HG03066 (cell line): ENCODE data around the gene HOXB5.

ENCODE experiments used
- ATAC-seq: cut with Tn5 transposase; IDR thresholded peaks from one replicate; pipeline ENCODE4 v1.9.1; 2021; ENCODE audit warnings: low read depth; ENCODE audit not compliant: unreplicated experiment

HOXB5 gene

DNA sequence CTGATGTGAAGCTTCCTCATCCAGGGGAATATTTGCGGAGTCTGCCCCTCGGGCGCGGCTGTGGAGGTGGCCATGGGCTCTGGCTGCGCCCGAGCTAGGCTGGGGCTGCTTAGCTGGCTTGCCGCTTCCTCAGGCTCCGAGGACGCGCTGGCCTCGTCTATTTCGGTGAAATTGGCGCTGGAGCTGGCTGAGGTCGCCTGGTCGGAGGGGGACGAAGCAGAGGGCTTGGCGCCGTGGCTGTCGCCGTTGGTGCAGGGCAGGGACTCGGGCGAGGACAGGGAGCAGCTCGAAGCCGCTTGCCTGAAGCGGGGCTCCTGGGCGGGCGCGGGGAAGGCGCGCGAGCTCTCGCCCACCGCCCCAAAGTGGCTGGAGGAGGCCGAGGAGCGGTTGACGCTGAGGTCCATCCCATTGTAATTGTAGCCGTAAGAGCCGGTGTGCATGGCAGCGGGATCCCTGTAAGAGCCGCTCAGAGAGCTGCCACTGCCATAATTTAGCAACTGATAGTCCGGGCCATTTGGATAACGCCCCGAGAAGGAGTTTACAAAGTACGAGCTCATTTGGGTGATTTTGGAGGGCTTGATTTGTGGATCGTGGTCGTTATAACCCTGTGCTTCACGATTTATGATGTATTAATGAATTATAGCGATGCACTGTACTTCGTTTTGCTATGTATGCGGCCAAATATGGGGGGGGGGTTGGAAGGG, at the start of gene HOXB5:
HOXB5 (minus strand) TSS at position 654 of the 704 bp plus-strand sequence; CDS start at position 557, 97 bp downstream.
- ATAC-seq = no peak

DNA sequence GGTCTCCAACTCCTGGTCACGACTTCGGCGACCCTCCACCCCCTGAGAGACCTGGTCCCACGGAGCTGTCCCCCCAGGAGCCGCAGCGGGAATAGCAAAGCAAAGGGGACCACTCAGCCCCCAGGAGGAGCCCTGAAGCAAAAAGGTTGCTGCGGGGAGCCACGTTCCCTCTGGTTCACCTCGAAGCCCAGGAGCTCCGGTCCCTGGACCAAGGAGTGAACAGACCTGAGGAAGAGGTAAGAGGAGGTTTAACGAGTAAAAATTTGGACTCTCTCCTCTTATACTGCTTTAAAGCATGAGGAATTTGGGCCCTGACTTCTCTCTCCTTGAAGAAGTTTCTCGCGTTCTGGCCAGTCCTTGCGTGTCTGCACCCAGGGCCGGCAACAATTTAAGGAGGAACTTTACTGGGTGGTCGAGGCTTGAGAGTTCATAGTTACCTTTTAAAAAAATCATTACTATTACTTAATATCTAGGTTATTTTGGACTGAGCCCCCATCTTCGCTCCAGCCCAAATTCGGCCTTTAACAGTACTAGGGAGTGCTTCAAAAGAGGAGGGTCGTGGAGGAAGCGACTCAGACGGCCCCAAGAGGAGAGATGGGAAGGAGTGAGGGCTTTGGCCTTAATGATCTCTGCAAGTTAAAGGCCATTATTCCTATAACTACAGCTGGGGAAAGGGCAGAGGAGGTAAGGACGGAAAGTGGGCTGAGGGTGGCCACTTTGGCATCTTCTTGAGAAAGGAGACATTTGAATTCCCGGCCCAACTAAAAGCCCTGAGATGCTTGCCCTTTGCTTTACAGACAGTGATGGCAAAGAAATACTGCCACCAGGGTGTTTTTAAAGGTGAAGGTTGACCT, 49.5 kb upstream of the HOXB5 start:
- ATAC-seq = no peak

DNA sequence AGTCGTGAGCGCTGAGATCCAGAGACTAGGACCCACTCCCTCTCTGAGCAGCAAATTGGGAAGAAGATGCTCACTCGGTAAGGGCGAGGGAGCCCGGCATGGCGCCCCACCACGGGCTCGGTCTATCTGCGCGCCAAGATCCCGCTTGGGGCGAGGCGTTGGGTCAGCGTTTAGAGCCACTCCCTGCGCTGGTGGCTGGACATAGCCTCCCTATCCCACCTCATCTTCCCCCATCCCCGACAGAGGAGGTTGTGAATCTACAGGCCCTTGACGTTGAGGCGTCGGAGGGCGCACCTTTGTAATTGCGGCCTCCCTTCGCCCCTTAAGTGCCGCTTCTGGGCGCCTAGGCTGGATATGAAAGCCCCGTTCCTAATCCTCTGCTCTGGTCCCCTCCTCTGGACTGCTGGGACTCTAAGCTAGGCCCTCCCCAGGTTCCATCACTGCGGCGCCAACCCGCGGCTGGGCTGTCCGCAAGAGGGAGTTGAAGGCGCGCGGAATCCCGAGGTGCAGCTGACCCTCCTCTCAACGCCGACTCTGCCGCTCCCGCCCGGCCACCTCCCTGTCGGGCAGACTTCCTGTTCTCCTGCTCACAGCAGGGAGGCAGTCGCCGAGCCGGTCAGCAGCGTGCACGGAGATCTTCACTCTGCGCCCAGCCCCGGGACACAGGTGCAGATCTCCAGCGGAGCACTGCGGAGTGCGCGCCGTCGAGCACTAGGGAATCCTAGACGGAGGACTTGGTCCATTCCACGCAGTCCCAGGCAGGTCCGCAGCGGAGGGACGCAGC, 48.7 kb upstream of the HOXB5 start:
- no peak for ATAC-seq

DNA sequence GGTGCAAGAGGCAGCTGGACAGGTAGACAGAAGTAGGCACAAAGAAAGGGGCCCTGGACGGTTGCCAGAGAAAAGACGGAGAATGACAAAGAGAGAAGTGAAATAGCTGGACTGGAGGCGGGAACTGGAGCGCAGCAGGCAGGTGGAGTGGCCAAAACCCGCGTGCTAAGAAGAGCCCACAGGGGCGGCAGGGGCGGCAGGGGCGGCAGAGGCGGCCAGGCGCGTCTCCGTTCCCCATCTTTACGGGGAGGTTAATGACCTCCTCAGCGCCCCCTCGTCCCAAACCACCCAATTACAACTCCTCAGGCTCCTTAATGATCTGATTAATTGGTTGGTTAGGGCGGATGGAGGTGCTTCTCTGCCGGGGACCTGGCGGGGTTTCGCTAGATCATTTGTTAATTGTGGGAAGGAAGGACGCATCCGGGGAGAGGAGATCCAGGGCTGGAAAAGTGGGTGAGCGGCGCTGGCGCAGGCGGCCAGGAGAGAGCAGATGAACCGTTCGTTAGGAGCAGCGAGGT, 48.0 kb upstream of the HOXB5 start:
- no peak for ATAC-seq

DNA sequence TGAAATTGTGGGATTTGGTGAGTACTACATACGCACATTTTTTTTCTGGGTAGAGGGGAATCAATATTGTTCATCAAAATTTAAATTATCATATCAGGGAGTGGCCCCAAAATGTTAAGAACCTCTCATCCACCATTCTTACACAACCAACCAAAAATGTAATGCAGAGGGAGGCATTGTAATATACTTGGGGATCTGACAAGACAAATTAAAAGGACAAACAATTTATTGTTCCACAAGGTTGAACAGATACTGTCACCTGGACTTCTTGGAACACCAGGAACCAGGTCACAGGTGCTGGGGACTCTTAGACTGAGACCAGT, 47.2 kb upstream of the HOXB5 start:
- no peak for ATAC-seq

DNA sequence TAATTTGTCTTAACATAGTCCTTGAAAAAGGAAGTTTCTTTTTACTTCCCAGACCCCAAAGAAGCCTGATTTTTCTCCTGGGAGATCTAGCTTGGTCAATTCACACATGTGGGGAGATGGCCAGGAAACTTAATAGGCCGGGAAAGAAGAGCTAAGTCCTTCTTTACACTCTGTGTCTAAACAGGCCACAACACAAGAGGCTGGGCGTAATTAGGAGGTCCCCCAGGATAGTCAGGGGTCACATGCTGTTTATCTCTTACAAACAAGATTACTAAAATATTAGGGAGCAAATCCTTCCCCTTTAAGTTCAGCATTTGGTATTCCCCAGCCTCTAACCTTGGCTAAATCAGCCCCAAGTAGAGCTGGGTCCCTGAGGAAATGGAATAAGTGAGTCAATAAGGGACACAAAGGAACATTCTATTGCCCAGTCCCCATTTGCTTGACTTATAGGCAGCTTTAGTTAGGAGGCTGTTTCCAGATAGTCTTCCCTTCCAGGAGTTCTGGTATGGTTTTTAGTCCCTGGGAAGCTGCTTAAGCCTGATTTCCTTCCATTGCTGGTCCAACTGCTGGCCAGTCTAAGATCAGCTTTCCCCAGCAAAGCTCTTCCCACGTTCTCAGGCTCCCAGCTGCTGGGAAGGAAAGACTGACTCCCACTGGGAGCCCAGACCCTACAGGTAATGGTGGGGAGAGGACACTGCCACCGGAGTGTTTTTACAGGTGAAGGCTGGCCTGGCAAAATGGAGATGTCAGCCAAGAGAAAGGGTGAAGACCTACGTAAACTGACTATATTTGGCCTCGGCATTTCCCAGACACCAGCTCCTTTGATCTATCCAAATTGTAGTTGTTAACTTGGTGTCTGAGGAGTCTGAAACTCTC, 46.6 kb upstream of the HOXB5 start:
- ATAC-seq = no peak

DNA sequence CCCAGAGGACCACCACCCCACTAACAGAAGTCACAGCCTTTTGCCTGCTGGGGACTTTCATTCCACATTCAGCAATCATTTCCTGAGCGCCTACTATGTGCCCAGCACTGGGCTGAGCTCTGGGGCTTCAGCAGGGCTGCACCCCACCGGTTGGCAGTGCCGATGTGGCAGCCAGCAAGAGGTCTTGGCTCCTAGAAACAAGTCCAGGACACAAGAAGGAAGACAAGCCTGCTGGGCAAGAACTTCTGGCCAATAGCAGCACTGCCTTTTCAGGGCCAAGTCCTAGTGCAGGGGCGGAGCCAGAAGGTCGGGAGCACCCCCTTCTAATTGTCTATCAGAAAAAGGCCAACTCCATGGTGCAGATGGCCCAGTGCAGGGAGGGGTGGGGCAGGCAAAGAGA, 45.6 kb upstream of the HOXB5 start:
- ATAC-seq = no peak

DNA sequence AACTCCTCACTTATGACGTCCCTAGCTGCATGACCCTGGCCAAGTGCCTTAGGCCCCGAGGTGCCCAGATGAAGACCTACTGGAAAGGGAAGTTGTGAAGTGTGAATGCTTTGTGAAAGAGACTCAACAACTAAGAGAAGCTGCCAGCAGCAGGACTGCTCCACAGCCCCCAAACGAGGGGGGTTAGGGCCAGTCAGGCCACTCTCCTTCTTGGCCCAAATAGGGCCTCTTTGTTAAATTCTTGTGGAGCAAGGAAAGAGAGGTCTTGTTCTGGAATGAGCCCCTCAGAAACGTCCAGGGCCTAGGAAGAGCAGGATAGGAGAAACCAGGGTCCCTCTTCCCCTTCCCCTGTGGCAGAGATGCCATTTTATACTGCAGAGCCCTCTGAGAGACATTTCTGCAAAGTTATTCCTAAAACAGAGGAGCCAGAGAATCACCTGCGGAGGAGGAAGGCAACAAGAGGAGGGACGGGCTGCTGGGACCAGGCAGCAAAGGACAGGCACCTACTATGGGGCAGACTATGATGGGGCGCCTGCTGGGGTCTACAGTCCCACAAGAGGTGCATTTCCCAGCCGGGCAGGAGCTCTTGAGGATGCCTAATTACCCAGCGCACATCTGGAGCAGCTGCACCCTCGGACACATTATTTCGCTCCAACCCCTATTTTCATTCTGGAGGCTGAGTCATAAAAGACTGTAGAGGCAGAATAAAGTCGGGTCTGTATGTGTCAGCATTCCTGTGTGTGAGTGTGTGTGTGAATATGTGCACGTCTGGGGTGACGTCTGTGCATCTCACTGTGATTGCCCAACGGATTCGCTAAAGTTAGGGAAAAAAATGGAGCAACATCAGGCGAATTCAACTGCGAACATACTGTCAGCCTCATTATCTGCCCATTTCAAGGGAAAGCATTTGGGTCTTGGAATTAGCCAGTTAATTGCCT, 44.0 kb upstream of the HOXB5 start:
- ATAC-seq = no peak

DNA sequence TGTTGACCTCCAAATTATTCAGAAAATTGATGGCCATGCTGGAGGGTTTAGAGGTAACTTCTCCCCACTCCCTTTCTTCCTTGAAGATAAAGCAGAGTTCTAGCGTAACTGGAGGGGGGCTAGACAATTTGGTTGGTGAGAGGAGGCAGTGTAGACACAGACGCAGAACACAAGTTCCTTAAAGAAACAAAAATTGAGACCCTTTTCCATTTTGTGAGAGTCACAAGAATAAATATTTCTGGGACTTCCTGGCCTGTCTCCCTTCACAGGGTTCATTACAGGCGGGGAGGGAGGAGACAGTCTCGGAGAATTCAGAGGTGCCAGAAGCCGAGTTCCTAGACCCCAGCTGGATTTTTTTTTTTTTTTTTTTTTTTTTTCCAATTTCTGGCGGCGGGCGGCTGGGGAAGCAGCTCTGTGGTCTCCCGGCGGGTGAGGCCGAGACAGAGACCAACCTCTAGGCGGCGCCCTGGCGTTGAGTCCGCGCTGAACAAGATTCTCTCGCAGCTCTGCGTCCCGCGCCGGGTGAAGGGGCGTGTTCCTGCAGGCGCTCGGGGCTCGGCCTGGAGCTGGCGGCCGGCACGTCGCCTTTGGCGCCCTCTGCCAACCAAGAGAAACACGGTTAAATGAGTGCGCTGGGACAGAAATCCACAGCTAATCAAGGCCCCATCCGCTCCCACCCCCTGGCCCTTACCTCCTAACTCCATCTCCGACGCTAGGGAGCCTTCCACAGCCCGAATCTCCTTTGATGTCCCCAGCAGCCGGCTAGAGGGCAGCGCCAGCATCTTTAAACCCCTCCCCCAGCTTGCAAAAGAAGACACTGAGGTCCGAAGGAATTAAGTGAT, 42.8 kb upstream of the HOXB5 start:
- no peak for ATAC-seq

DNA sequence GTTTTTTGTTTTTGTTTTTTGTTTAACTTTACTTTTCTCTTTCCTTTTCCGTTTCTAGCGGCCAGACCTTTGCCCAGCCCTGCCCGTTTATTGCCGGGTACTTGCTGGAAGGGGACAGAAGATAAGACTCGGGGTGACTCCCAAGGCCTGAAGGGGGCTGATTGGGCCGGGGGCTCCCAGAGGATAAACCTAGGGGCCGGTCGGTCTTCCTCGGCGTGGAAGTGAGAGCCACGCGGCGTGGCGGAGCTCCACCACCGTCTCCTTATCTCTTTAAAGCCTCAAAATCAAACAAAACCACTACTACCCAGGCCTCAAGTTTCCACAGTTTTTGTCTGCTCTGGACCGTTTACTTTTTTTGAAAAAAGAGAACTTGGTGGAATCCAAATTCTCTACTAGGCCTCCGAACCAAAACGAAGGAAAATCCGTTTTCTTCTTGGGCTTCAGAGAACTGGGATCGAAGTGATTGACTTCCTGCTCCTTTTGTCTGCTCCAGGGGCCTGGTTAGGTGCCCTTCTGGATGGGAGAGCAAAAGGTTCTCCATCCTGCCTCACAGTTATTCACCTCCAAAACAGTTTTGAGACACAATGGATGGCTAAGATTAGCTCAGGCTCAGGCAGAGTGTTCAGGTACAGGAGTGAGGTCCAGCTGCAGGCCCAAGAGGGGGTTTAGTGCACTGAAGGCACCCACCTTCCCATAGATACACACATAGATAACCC, 41.1 kb upstream of the HOXB5 start:
- ATAC-seq = no peak

DNA sequence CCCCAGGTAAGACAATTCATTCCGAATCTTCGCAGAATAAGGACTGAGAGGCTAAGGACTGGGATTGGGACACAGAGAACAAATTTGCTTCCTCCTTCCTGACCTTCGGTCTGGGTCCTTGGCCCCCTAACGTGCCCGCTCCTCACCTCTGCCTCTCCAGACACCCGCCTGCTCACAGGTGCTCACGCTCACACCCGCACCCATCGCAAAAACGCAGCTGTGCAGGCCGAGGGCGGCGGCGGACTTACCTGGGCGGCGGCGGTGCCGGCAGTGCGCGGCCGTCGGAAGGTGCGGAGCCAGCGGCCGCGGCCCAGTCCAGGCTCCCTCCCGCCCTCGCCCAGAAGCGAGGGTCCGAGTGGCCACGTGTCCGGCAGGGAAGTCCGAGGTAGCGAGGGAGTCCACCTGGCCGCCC, 39.7 kb upstream of the HOXB5 start:
- no peak for ATAC-seq

DNA sequence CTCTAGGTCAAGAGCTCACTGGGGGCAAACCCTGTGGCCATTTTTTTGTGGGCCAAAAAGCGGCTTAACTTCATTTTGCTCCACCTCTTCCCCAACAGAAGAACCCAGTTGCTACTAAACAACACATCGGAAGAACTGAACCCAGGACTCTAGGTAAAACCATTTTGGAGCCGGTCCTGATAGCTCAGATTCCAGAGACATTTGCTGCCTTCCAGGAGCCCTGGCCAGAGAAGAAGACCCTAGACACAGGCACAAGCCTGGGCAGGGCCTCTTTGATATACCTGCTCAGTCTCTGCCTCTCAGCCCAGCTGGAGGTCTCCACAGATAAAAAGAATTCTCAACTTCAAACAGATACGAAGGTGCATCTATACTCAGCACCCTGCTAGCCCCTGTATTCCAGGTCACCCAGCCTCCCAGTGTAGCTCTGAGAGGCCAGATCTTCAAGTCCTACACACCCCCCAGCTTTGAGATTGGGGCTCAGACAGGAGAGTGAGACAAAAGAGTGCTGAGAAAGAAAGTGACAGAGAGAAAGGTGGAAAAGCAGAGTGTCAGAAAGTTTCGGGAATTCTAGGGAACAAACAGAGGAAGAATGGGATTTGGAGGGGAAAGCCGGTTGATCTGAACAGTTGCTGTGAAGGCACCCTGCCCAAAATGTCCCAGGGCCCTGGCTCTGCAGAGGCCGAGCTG, 39.1 kb upstream of the HOXB5 start:
- ATAC-seq = no peak

DNA sequence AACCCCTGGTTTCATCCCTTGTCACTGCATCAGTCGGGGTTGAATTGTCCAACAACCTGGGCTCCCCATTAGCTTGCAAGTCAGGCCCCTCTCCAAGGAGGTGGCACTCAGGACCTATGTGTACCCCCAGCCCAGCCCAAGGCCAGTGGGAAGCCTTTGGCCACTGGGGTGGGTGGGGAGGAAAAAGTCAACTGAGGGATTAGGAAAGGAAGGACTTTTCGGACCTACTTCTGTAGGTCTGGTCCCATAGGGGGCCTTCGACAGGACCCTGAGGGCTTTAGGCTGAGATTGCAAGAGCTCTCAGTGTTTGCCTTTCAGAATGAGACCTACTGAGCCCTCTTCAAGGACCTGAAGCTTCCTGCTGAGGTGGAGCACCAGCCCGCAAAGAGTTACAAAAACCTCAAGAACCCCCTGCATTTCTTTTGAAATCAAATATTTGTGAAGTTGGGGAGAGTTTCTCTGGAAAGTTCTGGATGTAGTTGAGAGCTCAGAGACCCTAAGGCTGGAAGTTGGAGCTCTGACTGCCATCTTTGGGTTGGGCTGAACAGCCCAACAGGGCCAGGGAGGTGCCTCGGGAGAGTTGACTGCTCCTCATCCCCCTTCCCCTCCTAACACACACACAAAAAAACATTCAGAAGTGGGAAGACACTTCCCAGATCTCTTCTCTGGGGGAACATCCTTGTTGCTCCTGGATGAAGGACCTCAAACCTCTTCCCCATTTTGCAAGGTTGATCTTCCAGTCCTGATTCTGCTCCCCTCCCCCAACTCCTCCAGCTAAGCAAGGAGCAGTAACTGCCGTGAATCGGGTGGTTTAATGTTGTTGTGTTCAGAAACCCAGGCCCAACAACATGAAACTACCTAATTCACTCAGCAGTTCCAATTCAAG, 38.4 kb upstream of the HOXB5 start:
- no peak for ATAC-seq

DNA sequence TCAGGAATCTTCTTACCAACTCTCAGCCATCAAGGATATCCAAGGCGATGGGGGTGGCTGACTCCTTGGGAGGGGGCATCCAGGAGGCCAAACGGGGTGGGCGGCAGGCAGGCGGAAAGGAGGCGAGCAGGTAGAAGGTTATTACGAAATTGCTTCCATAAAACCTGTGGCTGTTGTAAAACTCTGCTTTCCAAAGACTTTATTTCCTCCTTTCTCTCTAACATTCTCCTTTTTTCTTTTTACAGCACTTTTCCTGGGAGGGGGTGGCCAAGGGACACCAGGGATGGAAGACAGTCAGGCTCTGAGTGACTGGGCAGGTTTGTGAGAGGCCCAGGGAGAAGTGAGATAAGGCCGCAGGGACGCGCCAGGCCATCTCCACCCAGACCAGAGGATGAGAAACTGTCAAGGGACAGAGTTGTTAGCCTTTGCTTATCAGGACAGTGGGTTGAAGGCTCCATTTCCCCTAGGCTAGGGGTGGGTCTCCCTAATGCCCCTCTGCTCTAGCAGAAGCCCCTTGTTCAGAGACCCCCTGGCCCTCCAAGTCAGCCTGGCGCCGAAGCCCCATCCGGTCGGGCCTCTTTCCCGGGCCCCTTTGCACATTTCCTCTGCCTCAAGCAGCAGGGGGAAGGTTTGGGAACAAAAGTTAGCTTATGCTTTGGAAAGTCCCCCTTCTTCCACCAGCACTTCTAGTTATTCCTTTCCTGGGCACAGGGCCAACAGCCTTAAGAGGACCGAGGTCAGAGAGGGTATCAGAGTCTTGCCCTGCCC, 37.5 kb upstream of the HOXB5 start:
- no peak for ATAC-seq
